HepG2 (cell line): ENCODE data around the gene PDCD10. TPM values are rescaled to one million over a fixed set of nuclear protein-coding genes. Genes with fewer than 3 reads are reported as not detected.

Experiments used
- ATAC-seq: fragments of 200-7000 bp; cut with Tn5 transposase; 3 replicates; pipeline ENCODE4 v1.9.1; 2020; ENCODE audit warnings: mild to moderate bottlenecking, moderate library complexity
- BruUV-seq: library from RNA; stranded (reverse); fragments of 400-500 nt; replicated peaks from 2 replicates; lab custom pipeline; 2021; lab: Mats Ljungman, UMichigan
- CTCF ChIA-PET: fragments of 300-600 bp; formaldehyde crosslinking; extraction: SDS; loops from one replicate; lab custom pipeline; 2021; ENCODE audit warnings: low total read pairs, inconsistent platforms, low intra/inter-chr PET ratio; lab: Yijun Ruan, JAX
- POLR2A ChIA-PET: fragments of 350-600 bp; sonication (Branson Sonifier 250); formaldehyde crosslinking; loops from one replicate; lab custom pipeline; 2020; ENCODE audit warnings: antibody characterized with exemption, inconsistent platforms; lab: Yijun Ruan, JAX
- DNase-seq: peaks from one replicate; pipeline ENCODE4 v3.0.0-alpha.2; 2015; ENCODE audit warnings: low spot score
- FAIRE-seq: peaks from 3 replicates; lab custom pipeline; 2011; peaks lifted over from hg19 to GRCh38; lab: Jason Lieb, UNC
- H2AFZ ChIP-seq: one replicate; pipeline ENCODE4 v1.6.1; 2011; ENCODE audit warnings: low read length, inconsistent platforms
- H3K27ac ChIP-seq: fragments of 300-600 bp; 3 replicates; pipeline ENCODE4 v1.8.0; 2011; ENCODE audit warnings: mixed run types, mild to moderate bottlenecking, mixed read lengths, low read length, inconsistent platforms; ENCODE audit not compliant: insufficient read depth; ENCODE audit errors: extremely low read length
- H3K27me3 ChIP-seq, 2 experiments: fragments of 200-600 bp in 1 of 2; 2 replicates in 1 of 2; 3 replicates in 1 of 2; pipeline versions ENCODE4 v1.6.0 to v1.8.0; 2011; ENCODE audit warnings: low read length in 2 of 2, mild to moderate bottlenecking in 2 of 2, moderate library complexity in 2 of 2, inconsistent platforms in 1 of 2; ENCODE audit not compliant: insufficient read depth in 2 of 2, control insufficient read depth in 1 of 2
- H3K36me3 ChIP-seq, 2 experiments: fragments of 200-600 bp in 1 of 2; replicated peaks in 1 of 2; 2 replicates in 1 of 2; 3 replicates in 1 of 2; pipeline versions ENCODE4 v1.5.1 to v1.8.0; 2011; ENCODE audit warnings: low read length in 2 of 2, inconsistent platforms in 1 of 2; ENCODE audit not compliant: insufficient read depth in 2 of 2, control insufficient read depth in 1 of 2
- H3K4me1 ChIP-seq: 2 replicates; pipeline ENCODE4 v1.5.1; 2012; ENCODE audit warnings: low read length, inconsistent platforms; ENCODE audit not compliant: insufficient read depth
- H3K4me2 ChIP-seq: 2 replicates; pipeline ENCODE4 v1.6.0; 2011; ENCODE audit warnings: low read depth, low read length, inconsistent platforms
- H3K4me3 ChIP-seq, 3 experiments: fragments of 200-600 bp in 1 of 3; sonication (generic), shearing (Covaris generic) in 1 of 3; replicated peaks in 1 of 3; 2 replicates each; pipeline ENCODE4 v1.5.1; 2011 to 2016; ENCODE audit warnings: low read length in 3 of 3, inconsistent platforms in 2 of 3, low read depth in 2 of 3, mild to moderate bottlenecking in 2 of 3, control low read depth in 1 of 3, mixed read lengths in 1 of 3; ENCODE audit not compliant: insufficient read depth in 1 of 3
- H3K79me2 ChIP-seq: one replicate; pipeline ENCODE4 v1.6.1; 2011; ENCODE audit warnings: low read length, inconsistent platforms; ENCODE audit not compliant: insufficient read depth
- H3K9ac ChIP-seq: 2 replicates; pipeline ENCODE4 v1.6.0; 2011; ENCODE audit warnings: mild to moderate bottlenecking, low read depth, low read length, inconsistent platforms; ENCODE audit not compliant: insufficient read depth
- H3K9me3 ChIP-seq: 2 replicates; pipeline ENCODE4 v1.5.1; 2012; ENCODE audit warnings: mild to moderate bottlenecking, low read length
- H4K20me1 ChIP-seq: 2 replicates; pipeline ENCODE4 v1.6.0; 2011; ENCODE audit warnings: inconsistent platforms, mild to moderate bottlenecking, low read length, moderate library complexity; ENCODE audit not compliant: insufficient read depth
- AKAP8 ChIP-seq: sonication (generic); formaldehyde crosslinking; IDR thresholded peaks from 2 replicates; pipeline ENCODE4 v1.5.1; 2020; ENCODE audit warnings: mild to moderate bottlenecking, missing genetic modification reagents
- ATM ChIP-seq: fragments of 450-650 bp; IDR thresholded peaks from 2 replicates; pipeline ENCODE4 v1.7.1; 2017; ENCODE audit warnings: mild to moderate bottlenecking, borderline replicate concordance
- GLI4 ChIP-seq: sonication (generic); formaldehyde crosslinking; IDR thresholded peaks from 2 replicates; pipeline ENCODE4 v1.5.1; 2020; ENCODE audit warnings: missing genetic modification reagents, mild to moderate bottlenecking, moderate library complexity, borderline replicate concordance
- JUN ChIP-seq: sonication (generic); formaldehyde crosslinking; IDR thresholded peaks from 2 replicates; pipeline ENCODE4 v1.4.0; 2020; ENCODE audit warnings: mild to moderate bottlenecking, missing genetic modification reagents
- KAT2B ChIP-seq: fragments of 150-350 bp; IDR thresholded peaks from 2 replicates; pipeline ENCODE4 v1.6.1; 2014; ENCODE audit warnings: low read depth, low read length, borderline replicate concordance
- KMT2B ChIP-seq: IDR thresholded peaks from 2 replicates; pipeline ENCODE4 v1.6.1; 2016; ENCODE audit warnings: missing genetic modification reagents, missing compliant biosample characterization
- NFE2L1 ChIP-seq: sonication (generic); formaldehyde crosslinking; IDR thresholded peaks from 2 replicates; pipeline ENCODE4 v1.4.0; 2020; ENCODE audit warnings: missing genetic modification reagents, mild to moderate bottlenecking, borderline replicate concordance
- RELA ChIP-seq: sonication (generic); formaldehyde crosslinking; IDR thresholded peaks from 2 replicates; pipeline ENCODE4 v1.4.0; 2020; ENCODE audit warnings: missing genetic modification reagents
- RFXAP ChIP-seq: sonication (generic); formaldehyde crosslinking; IDR thresholded peaks from 2 replicates; pipeline ENCODE4 v1.4.0; 2020; ENCODE audit warnings: missing genetic modification reagents, borderline replicate concordance
- ZFP1 ChIP-seq: IDR thresholded peaks from 2 replicates; pipeline ENCODE4 v1.6.1; 2016
- ZKSCAN5 ChIP-seq: sonication (generic); formaldehyde crosslinking; IDR thresholded peaks from 2 replicates; pipeline ENCODE4 v1.5.1; 2020; ENCODE audit warnings: mild to moderate bottlenecking, missing genetic modification reagents
- ZKSCAN8 ChIP-seq: IDR thresholded peaks from 2 replicates; pipeline ENCODE4 v1.6.1; 2016; ENCODE audit warnings: borderline replicate concordance, missing genetic modification reagents, missing compliant biosample characterization
- ZMYM4 ChIP-seq: sonication (generic); formaldehyde crosslinking; IDR thresholded peaks from 2 replicates; pipeline ENCODE4 v1.8.1; 2023; ENCODE audit warnings: mild to moderate bottlenecking, missing genetic modification reagents
- ZNF598 ChIP-seq: sonication (generic); formaldehyde crosslinking; IDR thresholded peaks from 2 replicates; pipeline ENCODE4 v1.5.1; 2020; ENCODE audit warnings: mild to moderate bottlenecking, missing genetic modification reagents, borderline replicate concordance
- WGBS: methylation state at CpG from one replicate; pipeline ENCODE4 v1.1.6; 2017; ENCODE audit warnings: low lambda C conversion rate; 5-methylcytosine and 5-hydroxymethylcytosine counted together
- in situ Hi-C: cut with HindIII; loops from 2 replicates; pipeline ENCODE4 v1.10.0; 2017; ENCODE audit warnings: low pct_unique_long_range_greater_than_20kb; ENCODE audit not compliant: extremely low pct_ligation_motif_present
- intact Hi-C: fragments of 100-400 bp; cut with micrococcal nuclease; formaldehyde crosslinking; loops from one replicate; pipeline ENCODE4 v1.10.0; 2022; ENCODE audit not compliant: unreplicated experiment
- polyA plus RNA-seq, 8 experiments: library from polyadenylated mRNA; depleted of rRNA in 3 of 8; stranded (reverse) in 7 of 8; unstranded in 1 of 8; fragments of >200 nt; fragmentation: Illumina TruSeq in 4 of 8; extraction: Trizol in 4 of 8; gene quantifications; 2 replicates each; pipeline versions ENCODE4 v1.2.1 to v1.2.3, GENCODE V29; 2011 to 2016; ENCODE audit warnings: low read depth in 4 of 8, missing spikeins in 1 of 8, mixed read lengths in 1 of 8; ENCODE audit not compliant: insufficient read depth in 1 of 8
- total RNA-seq, 5 experiments: library from RNA; depleted of rRNA; stranded (reverse); fragments of >200 nt; fragmentation: Illumina TruSeq; extraction: Trizol; gene quantifications; 2 replicates each; pipeline ENCODE4 v1.2.3, GENCODE V29; 2016; ENCODE audit warnings: low read depth in 1 of 5
- TF ChIP-seq, protein P1 (sequence below): sonication (generic); formaldehyde crosslinking; IDR thresholded peaks from 2 replicates; pipeline ENCODE4 v1.4.0; 2020; ENCODE audit warnings: missing genetic modification reagents
- TF ChIP-seq, protein P2 (sequence below): sonication (generic); formaldehyde crosslinking; IDR thresholded peaks from 2 replicates; pipeline ENCODE4 v1.4.0; 2020; ENCODE audit warnings: low read depth, mild to moderate bottlenecking, missing genetic modification reagents
- TF ChIP-seq, protein P3 (sequence below): sonication (generic); formaldehyde crosslinking; IDR thresholded peaks from 2 replicates; pipeline ENCODE4 v1.4.0; 2020; ENCODE audit warnings: mild to moderate bottlenecking, missing genetic modification reagents, borderline replicate concordance
- TF ChIP-seq, protein P4 (sequence below): sonication (generic); formaldehyde crosslinking; IDR thresholded peaks from 2 replicates; pipeline ENCODE4 v1.4.0; 2020; ENCODE audit warnings: mild to moderate bottlenecking, missing genetic modification reagents

Gene PDCD10
- total and polyA plus RNA-seq, 2 of the 13 experiments (the other 11 are each of a cell fraction or from before 2014, with no cell fraction given) = 48.5 to 53.9 TPM

DNA sequence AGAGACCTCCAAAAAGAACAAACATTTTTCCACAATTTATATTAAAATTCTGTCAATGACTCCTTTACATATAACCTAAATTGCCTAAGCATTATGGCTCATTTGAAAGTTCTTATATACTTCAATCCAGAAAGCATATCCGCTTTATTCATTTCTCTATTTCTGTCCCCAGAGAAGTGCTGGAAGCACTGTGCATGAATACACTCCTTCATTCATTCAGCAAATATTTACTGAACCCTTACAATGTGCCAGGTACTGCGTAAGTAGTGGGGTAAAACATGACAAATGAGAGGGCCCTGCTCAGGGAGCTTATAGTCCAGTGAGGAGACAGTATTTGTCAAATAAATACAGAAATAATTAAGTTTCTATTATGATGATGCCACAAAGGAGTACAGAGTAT, 3.3 kb downstream of the PDCD10 start:
- BruUV-seq = no TSS peak
- peaks cover 26% of the 10 kb centered on the region for H4K20me1 ChIP-seq
- POLR2A ChIA-PET = interaction anchor here (1.3 kb wide), 1 partner anchor 14 kb away, joined by 4 read pairs; no protein-coding TSS in a partner anchor
- H3K4me1 ChIP-seq = peaks cover 64% of the 10 kb centered on the region
- TF ChIP-seq, protein P1, sequence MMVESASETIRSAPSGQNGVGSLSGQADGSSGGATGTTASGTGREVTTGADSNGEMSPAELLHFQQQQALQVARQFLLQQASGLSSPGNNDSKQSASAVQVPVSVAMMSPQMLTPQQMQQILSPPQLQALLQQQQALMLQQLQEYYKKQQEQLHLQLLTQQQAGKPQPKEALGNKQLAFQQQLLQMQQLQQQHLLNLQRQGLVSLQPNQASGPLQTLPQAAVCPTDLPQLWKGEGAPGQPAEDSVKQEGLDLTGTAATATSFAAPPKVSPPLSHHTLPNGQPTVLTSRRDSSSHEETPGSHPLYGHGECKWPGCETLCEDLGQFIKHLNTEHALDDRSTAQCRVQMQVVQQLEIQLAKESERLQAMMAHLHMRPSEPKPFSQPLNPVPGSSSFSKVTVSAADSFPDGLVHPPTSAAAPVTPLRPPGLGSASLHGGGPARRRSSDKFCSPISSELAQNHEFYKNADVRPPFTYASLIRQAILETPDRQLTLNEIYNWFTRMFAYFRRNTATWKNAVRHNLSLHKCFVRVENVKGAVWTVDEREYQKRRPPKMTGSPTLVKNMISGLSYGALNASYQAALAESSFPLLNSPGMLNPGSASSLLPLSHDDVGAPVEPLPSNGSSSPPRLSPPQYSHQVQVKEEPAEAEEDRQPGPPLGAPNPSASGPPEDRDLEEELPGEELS (CRISPR knock-in tag) = no peak
- no peak for TF ChIP-seq AKAP8 (CRISPR knock-in tag)
- TF ChIP-seq NFE2L1 (CRISPR knock-in tag) = no peak
- TF ChIP-seq ZFP1 (CRISPR knock-in tag) = no peak
- TF ChIP-seq KMT2B (CRISPR knock-in tag) = no peak
- no peak for TF ChIP-seq KAT2B
- TF ChIP-seq, protein P2, sequence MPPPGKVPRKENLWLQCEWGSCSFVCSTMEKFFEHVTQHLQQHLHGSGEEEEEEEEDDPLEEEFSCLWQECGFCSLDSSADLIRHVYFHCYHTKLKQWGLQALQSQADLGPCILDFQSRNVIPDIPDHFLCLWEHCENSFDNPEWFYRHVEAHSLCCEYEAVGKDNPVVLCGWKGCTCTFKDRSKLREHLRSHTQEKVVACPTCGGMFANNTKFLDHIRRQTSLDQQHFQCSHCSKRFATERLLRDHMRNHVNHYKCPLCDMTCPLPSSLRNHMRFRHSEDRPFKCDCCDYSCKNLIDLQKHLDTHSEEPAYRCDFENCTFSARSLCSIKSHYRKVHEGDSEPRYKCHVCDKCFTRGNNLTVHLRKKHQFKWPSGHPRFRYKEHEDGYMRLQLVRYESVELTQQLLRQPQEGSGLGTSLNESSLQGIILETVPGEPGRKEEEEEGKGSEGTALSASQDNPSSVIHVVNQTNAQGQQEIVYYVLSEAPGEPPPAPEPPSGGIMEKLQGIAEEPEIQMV (CRISPR knock-in tag) = no peak
- TF ChIP-seq RELA (CRISPR knock-in tag) = no peak
- TF ChIP-seq ZNF598 (CRISPR knock-in tag) = no peak
- TF ChIP-seq ZKSCAN5 (CRISPR knock-in tag) = no peak
- no peak for TF ChIP-seq ZKSCAN8 (CRISPR knock-in tag)
- TF ChIP-seq, protein P3, sequence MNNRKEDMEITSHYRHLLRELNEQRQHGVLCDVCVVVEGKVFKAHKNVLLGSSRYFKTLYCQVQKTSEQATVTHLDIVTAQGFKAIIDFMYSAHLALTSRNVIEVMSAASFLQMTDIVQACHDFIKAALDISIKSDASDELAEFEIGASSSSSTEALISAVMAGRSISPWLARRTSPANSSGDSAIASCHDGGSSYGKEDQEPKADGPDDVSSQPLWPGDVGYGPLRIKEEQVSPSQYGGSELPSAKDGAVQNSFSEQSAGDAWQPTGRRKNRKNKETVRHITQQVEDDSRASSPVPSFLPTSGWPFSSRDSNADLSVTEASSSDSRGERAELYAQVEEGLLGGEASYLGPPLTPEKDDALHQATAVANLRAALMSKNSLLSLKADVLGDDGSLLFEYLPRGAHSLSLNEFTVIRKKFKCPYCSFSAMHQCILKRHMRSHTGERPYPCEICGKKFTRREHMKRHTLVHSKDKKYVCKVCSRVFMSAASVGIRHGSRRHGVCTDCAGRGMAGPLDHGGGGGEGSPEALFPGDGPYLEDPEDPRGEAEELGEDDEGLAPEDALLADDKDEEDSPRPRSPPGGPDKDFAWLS (CRISPR knock-in tag) = no peak
- TF ChIP-seq RFXAP (CRISPR knock-in tag) = no peak
- TF ChIP-seq ZMYM4 = no peak
- TF ChIP-seq, protein P4, sequence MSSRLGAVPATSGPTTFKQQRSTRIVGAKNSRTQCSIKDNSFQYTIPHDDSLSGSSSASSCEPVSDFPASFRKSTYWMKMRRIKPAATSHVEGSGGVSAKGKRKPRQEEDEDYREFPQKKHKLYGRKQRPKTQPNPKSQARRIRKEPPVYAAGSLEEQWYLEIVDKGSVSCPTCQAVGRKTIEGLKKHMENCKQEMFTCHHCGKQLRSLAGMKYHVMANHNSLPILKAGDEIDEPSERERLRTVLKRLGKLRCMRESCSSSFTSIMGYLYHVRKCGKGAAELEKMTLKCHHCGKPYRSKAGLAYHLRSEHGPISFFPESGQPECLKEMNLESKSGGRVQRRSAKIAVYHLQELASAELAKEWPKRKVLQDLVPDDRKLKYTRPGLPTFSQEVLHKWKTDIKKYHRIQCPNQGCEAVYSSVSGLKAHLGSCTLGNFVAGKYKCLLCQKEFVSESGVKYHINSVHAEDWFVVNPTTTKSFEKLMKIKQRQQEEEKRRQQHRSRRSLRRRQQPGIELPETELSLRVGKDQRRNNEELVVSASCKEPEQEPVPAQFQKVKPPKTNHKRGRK (CRISPR knock-in tag) = no peak
- TF ChIP-seq GLI4 (CRISPR knock-in tag) = no peak
- no peak for TF ChIP-seq JUN (CRISPR knock-in tag)
- no peak for TF ChIP-seq ATM
- TF ChIP-seq, all 625 proteins: peak for 0
- DNase-seq (no peak), ATAC-seq (no peak), FAIRE-seq (no peak)
- Histone ChIP-seq H3K79me2 (peaks cover 82% of the 10 kb centered on the region), H3K9ac (no peak overlapping the region), H3K4me3 (no peak overlapping the region; a peak in 1 of 6 replicates), H2AFZ (no peak overlapping the region), H3K27ac (no peak overlapping the region), H3K36me3 (no peaks in the 10 kb centered on the region), H3K4me2 (peak overlapping the region; percentile 73; the same call in 1 of the 2 replicates), H3K9me3 (no peaks in the 10 kb centered on the region), H3K27me3 (peaks cover 0 to 4% of the 10 kb centered on the region in 2 experiments; a peak in 1 of 5 replicates)
- intact Hi-C loops (loop anchor here (10.0 kb wide), 1 partner anchor 363 kb away; the partner anchor contains the start of gene GOLIM4), in situ Hi-C loops (no loop called here)
- CTCF ChIA-PET = no interaction called here
- WGBS = 93% methylated on average over 2 of the region's 2 CpGs
